GM06990 (cell line): ENCODE results near the gene MYLK4.

Experiments used
- DNase-seq: peaks from one replicate; pipeline ENCODE4 v3.0.0-alpha.2; 2011; ENCODE audit not compliant: insufficient read length; ENCODE audit errors: extremely low read depth
- H3K27me3 ChIP-seq: replicated peaks from 2 replicates; pipeline ENCODE4 v1.6.0; 2011; ENCODE audit warnings: low read length; ENCODE audit not compliant: control insufficient read depth, insufficient read depth
- H3K36me3 ChIP-seq: 2 replicates; pipeline ENCODE4 v1.5.1; 2011; ENCODE audit warnings: low read length; ENCODE audit not compliant: control insufficient read depth, insufficient read depth
- H3K4me3 ChIP-seq: replicated peaks from 2 replicates; pipeline ENCODE4 v1.5.1; 2011; ENCODE audit warnings: low read depth, mild to moderate bottlenecking, control low read depth, low read length
- TF ChIP-seq, protein P1 (sequence below): IDR thresholded peaks from 2 replicates; pipeline ENCODE4 v1.5.1; 2011; ENCODE audit warnings: low read length, control low read depth, mild to moderate bottlenecking, inconsistent platforms; ENCODE audit not compliant: insufficient read depth, poor library complexity, severe bottlenecking

The MYLK4 gene

DNA sequence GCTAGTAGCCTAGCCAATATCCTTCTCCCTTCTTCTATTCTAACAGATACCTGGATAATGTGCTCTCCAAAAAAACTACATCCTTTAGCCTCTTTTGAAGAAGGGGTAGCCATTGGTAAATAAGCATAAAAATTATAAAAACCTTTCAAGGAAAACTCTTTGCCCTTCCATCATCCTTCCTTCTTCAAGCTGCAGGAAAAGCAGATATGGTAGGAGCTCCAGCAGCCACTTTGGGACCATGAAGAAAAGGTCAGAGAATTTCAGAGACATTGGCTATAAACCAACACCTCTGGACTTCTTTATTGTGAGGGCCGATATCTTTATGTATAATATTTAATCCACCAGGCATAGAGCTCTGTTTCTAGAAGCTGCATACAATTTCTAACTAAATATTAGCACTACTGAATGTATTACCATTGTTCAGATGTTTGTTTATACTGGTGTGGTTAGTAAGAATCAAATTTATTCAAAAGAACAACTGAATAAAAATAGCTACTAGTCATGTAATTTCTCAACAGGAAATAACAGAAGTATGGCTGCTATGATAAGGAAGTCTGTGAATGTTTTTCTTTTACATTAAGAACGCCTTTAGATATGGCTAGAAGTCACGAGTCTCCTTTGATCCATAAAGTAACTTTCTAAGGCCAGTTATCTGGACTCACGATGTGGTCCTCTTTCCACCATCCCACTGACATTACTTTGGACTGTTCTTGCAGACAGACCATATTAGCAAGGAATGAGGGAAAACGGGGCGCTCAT, 32.2 kb downstream of the MYLK4 start:
- DNase-seq = no peak
- H3K36me3 ChIP-seq = no peaks in the 10 kb centered on the region
- no peak overlapping the region for H3K4me3 ChIP-seq
- no peaks in the 10 kb centered on the region; the same call in 1 of the 2 replicates for H3K27me3 ChIP-seq
- TF ChIP-seq, protein P1, sequence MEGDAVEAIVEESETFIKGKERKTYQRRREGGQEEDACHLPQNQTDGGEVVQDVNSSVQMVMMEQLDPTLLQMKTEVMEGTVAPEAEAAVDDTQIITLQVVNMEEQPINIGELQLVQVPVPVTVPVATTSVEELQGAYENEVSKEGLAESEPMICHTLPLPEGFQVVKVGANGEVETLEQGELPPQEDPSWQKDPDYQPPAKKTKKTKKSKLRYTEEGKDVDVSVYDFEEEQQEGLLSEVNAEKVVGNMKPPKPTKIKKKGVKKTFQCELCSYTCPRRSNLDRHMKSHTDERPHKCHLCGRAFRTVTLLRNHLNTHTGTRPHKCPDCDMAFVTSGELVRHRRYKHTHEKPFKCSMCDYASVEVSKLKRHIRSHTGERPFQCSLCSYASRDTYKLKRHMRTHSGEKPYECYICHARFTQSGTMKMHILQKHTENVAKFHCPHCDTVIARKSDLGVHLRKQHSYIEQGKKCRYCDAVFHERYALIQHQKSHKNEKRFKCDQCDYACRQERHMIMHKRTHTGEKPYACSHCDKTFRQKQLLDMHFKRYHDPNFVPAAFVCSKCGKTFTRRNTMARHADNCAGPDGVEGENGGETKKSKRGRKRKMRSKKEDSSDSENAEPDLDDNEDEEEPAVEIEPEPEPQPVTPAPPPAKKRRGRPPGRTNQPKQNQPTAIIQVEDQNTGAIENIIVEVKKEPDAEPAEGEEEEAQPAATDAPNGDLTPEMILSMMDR = no peak

DNA sequence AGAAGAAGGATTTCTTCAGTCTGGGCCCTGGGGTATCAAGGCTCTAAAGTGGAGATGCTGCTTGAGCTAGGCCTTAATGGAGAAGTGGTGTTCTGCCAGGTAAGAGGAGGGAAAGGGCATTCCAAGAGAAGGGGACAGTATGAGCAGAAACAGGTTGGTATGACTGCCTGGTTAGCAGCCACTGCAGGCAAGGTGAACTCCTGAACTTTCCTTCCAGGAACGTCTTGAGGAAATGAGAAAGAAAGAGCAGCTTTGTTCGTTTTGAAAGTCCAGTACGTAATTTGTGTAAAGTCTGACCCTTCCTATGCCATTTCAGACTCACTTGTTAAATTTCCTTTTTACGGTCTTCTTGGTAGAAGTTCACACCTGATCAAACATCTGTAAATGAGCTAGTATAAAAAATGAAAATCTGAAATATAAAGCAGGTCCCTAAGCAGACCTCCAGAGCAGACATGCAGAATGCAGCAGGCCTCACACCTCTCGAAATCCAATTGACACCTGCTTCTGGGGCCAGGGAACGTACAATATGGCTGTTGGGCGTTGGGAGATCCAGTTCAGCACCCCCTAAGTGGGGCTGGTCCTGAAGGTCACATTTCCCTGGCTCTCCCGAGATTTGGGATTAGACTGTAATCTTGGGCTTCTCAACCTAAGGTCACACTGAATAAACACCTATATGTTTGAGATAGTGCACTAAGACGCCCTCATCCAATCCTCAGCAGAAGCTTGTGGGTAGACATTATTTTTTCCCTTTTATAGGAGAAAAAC, 33.6 kb downstream of the MYLK4 start:
- no peak for DNase-seq
- H3K4me3 ChIP-seq = no peak overlapping the region
- H3K27me3 ChIP-seq = no peaks in the 10 kb centered on the region; the same call in 1 of the 2 replicates
- TF ChIP-seq, protein P1 = no peak
- no peaks in the 10 kb centered on the region for H3K36me3 ChIP-seq

DNA sequence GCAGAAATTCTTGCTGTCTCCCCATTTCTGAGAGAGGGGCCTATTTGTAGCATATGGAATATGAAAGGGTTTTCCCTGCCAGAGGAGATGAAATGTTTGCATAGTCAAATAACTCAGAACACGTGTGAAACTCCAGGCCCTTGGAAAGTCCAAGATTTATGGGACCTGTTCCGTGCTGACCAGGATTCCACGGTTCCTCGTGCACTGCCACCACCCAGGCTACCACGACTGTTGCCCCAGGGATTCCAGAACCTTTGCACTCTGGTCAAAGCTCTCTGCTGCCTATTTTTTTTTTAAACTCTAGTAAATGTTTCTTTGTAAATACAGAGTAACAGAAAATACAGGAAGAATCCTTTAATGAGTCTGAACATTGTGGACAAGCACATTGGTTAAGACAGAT, 35.0 kb downstream of the MYLK4 start:
- no peaks in the 10 kb centered on the region for H3K36me3 ChIP-seq
- H3K4me3 ChIP-seq = no peak overlapping the region
- no peak for DNase-seq
- no peaks in the 10 kb centered on the region; the same call in 1 of the 2 replicates for H3K27me3 ChIP-seq
- TF ChIP-seq, protein P1 = no peak

DNA sequence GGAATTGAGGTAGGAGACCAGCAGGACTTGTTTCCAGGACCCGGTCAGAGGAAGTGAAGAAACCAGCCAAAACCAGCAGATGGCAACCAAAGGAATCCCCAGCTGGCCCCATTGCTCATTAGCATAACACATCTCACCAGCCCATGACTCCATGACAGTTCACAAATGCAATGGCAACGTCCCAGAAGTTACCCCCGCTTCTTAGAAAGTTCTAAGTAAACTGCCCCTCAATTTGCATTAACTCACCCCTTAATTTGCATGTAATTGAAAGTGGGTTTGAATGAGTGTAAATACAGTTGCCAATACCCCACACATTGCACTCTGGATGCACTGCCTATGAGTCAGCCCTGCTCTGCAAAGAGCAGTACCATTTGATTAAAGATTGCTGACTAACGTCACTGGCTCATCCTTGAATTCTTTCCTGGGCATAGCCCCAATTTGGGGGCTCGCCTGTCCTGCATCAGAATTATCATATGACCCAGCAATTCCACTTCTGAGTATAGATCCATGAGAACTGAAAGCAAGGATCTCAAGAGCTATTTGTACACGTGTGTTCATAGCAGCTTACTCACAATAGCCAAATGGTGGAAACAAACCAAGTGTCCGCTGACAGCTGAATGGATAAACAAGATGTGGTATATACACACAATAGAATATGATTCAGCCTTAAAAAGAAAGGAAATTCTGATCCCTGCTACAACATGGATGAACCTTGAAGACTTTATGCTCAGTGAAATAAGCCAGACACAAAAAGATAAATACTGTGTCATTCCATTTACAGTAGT, 36.4 kb downstream of the MYLK4 start:
- TF ChIP-seq, protein P1 = no peak
- DNase-seq = no peak
- H3K4me3 ChIP-seq = no peak overlapping the region
- H3K27me3 ChIP-seq = no peaks in the 10 kb centered on the region; the same call in 1 of the 2 replicates
- H3K36me3 ChIP-seq = no peaks in the 10 kb centered on the region

DNA sequence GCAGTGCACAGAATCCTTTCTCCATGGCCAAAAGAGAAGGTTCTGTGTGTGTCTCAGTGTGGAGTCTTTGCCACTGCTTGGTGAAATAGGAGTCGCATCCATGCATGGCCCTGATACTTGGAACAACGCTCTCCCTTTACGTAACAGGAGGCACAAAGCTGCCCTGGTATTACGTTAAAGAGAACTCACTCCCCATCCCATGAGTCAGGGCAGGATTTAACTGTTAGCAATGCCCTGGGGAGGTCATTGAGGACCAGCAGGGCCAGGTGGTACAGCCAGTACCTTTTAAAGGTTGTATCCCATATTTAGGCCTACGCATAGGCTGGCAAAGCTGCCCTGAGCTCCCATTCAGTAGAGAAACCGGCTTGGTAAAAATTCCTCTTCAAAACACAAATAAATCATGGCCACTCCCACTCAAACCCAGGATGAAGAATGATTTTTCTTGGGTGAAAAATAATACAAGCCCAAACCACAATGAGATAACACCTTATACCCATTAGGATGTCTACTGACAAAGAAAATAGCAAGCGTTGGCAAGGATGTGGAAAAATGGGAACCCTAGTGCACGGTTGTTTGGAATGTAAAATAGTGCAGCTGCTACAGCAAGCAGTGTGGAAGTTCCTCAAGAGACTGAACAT, 37.1 kb downstream of the MYLK4 start:
- H3K27me3 ChIP-seq = no peaks in the 10 kb centered on the region; the same call in 1 of the 2 replicates
- H3K36me3 ChIP-seq = no peaks in the 10 kb centered on the region
- TF ChIP-seq, protein P1 = no peak
- DNase-seq = no peak
- no peak overlapping the region for H3K4me3 ChIP-seq
